ENCODE measurements around the gene USP19. TPM values are rescaled to one million over a fixed set of nuclear protein-coding genes. Genes with fewer than 3 reads are reported as not detected.

The USP19 gene
- total RNA-seq, 4 donors from 2014 or later = 72.3 to 113 (median 83.6) TPM

DNA sequence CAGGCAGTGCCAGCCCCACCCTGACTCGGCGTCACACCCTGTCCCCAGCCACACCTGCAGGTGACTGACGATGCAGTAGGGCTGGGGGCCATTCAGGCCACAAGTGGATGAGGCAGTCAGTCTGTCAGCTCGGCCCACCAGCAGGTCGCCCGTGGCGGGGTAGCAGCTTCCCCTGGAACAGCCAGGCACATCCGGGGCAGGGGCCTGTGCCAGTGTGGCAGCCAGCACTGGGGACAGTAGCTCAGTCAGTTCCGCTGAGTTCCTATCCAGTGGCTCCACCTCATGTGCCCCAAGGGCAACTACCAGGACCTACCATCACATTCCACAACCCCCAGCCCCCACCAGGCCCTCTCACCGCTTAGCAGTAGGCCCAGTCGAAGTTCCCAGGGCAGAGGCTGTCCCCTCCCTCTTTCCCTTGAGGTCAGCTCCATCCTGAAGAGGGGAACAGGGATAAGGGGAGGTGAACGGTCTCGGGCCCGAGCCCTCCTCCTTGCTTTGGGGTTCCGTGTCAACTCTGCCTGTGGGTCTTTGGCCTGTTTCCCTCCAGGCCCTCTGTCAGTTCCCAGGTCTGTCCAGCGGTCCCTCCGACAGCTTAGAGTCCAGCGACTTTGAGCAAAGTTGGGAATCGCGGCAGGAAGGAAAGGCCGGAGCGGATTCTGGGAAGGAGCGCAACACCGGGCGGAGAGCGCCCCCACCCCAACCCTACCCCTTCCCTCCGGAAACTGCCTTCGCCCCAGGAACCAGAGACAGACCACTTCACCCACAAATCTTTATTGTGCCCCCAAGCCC is 12.0 kb upstream of the USP19 start, which contains the start of gene LAMB2:
Gene LAMB2, minus strand, starts transcription at position 614 of the 789 bp plus-strand sequence. Its CDS starts 183 bp downstream, at position 431.
- peaks cover 0 to 36% (median 0%) of the 10 kb centered on the region in 3 donors for H3K36me3 ChIP-seq
- H3K9me3 ChIP-seq = no peaks in the 10 kb centered on the region
- peaks cover 0 to 45% (median 14%) of the 10 kb centered on the region in 4 donors for H3K4me1 ChIP-seq
- peak; percentile 48 to 80 for DNase-seq (ENCODE audit: low spot score in 2 of 2)
- H3K27ac ChIP-seq = peak within 1 kb of the TSS; percentile 64 to 95 (median 88)
- H3K4me3 ChIP-seq = peak within 1 kb of the TSS; percentile 52 to 89 (median 65)
- TF ChIP-seq EP300 (IDR thresholded peaks at IDR 0.05) (peak in 1 of 2 donors; percentile 70), POLR2A (IDR thresholded peaks at IDR 0.05) (peak in 1 of 2 donors; percentile 40)
- TF ChIP-seq, protein P1, sequence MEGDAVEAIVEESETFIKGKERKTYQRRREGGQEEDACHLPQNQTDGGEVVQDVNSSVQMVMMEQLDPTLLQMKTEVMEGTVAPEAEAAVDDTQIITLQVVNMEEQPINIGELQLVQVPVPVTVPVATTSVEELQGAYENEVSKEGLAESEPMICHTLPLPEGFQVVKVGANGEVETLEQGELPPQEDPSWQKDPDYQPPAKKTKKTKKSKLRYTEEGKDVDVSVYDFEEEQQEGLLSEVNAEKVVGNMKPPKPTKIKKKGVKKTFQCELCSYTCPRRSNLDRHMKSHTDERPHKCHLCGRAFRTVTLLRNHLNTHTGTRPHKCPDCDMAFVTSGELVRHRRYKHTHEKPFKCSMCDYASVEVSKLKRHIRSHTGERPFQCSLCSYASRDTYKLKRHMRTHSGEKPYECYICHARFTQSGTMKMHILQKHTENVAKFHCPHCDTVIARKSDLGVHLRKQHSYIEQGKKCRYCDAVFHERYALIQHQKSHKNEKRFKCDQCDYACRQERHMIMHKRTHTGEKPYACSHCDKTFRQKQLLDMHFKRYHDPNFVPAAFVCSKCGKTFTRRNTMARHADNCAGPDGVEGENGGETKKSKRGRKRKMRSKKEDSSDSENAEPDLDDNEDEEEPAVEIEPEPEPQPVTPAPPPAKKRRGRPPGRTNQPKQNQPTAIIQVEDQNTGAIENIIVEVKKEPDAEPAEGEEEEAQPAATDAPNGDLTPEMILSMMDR (IDR thresholded peaks at IDR 0.05) = peak in 2 of 5 experiments; percentile 31 to 50
- H3K27me3 ChIP-seq = no peaks in the 10 kb centered on the region
- WGBS, 2 donors = 3 to 4% methylated on average over 21 to 26 of the region's 28 CpGs

DNA sequence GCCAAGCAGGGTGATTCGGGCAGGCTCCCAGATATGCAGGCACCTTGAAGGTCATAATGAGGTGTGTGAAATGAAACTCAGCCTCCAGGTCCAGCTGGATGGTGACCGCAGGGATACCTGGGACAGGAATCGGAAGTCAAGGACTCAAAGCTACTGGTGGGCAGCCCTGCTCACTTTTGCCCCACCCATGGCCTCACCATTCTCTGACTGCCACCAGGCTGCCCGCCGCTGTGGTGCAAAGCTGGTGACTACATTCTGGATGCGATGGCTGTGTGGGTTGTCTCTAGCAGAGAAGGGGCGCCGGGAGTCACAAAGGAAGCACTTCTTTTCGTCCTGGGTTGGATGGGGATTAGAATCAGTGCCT is 11.4 kb upstream of the USP19 start:
- peaks cover 0 to 45% (median 14%) of the 10 kb centered on the region in 4 donors for H3K4me1 ChIP-seq
- peaks cover 0 to 42% (median 0%) of the 10 kb centered on the region in 3 donors for H3K36me3 ChIP-seq
- TF ChIP-seq EP300 (IDR thresholded peaks at IDR 0.05) = no peak
- TF ChIP-seq, protein P1 (IDR thresholded peaks at IDR 0.05) = no peak
- TF ChIP-seq POLR2A (IDR thresholded peaks at IDR 0.05) = no peak
- H3K4me3 ChIP-seq = peak overlapping the region; percentile 52 to 89 (median 65)
- H3K27ac ChIP-seq = peak overlapping the region; percentile 64 to 95 (median 88)
- H3K27me3 ChIP-seq = no peaks in the 10 kb centered on the region
- WGBS, 2 donors = 27 to 33% methylated on average over 8 to 9 of the region's 9 CpGs
- DNase-seq (ENCODE audit: low spot score in 2 of 2) = no peak
- H3K9me3 ChIP-seq = no peaks in the 10 kb centered on the region

DNA sequence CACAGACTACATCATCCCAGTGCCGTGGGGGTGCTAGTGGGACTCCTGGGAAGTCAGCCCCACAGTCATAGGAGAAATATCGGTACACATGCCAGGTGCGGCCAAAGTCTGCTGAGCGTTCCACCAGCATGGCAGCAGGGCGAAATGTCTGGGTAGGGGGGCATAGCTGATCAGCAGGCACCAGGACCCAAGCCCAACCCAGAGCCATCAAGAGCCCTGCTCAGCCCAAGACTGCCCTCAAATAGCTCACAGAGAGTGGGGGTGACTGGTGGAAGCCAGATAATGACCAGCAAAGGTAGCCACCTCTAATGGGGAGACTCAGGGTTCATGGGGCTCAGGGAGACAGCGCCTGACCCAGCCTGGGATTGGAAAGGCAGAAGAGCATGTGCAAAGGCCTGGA is 11.0 kb upstream of the USP19 start:
- peaks cover 0 to 47% (median 0%) of the 10 kb centered on the region in 3 donors for H3K36me3 ChIP-seq
- 76 to 88% methylated on average over 5 to 6 of the region's 6 CpGs for WGBS, 2 donors
- no peaks in the 10 kb centered on the region for H3K27me3 ChIP-seq
- peak overlapping the region in 3 of 4 donors; percentile 84 to 95 (median 91) for H3K27ac ChIP-seq
- DNase-seq (ENCODE audit: low spot score in 2 of 2) = no peak
- H3K4me1 ChIP-seq = peaks cover 0 to 45% (median 14%) of the 10 kb centered on the region in 4 donors
- peak overlapping the region; percentile 52 to 89 (median 65) for H3K4me3 ChIP-seq
- H3K9me3 ChIP-seq = no peaks in the 10 kb centered on the region
- TF ChIP-seq, protein P1 (IDR thresholded peaks at IDR 0.05) = no peak
- TF ChIP-seq POLR2A (IDR thresholded peaks at IDR 0.05) = no peak

DNA sequence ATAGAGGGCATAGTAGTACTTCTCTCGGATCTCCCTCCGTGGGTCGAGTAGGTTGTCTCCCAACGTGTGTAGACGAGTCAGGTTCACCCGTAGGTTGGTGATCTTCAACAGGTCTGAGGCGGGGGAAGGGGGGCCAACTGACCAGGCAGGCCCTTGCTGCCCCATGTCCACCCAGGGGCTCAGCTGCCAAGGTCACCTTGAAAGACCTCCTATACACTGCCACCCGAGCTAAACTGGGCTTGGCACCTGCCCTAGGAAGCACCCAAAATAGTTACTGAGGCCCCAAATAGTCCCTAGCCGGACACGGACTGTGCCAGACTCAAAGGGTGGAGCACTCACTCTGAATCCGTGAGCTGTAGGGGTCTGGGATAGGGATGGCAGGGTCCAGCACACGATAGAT is 10.4 kb upstream of the USP19 start:
- no peaks in the 10 kb centered on the region for H3K9me3 ChIP-seq
- peaks cover 0 to 45% (median 14%) of the 10 kb centered on the region in 4 donors for H3K4me1 ChIP-seq
- 53 to 72% methylated on average over 5 to 12 of the region's 12 CpGs for WGBS, 2 donors
- H3K36me3 ChIP-seq = peaks cover 0 to 52% (median 0%) of the 10 kb centered on the region in 3 donors
- no peak for DNase-seq (ENCODE audit: low spot score in 2 of 2)
- peak overlapping the region in 1 of 4 donors; percentile 91 for H3K27ac ChIP-seq
- H3K27me3 ChIP-seq = no peaks in the 10 kb centered on the region
- H3K4me3 ChIP-seq = peak overlapping the region in 1 of 4 donors; percentile 67
- TF ChIP-seq, protein P1 (IDR thresholded peaks at IDR 0.05) = no peak
- TF ChIP-seq EP300 (IDR thresholded peaks at IDR 0.05) = no peak
- no peak for TF ChIP-seq POLR2A (IDR thresholded peaks at IDR 0.05)
